Osteoblast (primary cell): ENCODE measurements around the gene PIP5K1C. TPM values are rescaled to one million over a fixed set of nuclear protein-coding genes. Genes with fewer than 3 reads are reported as not detected.

Experiments
- DNase-seq: peaks from one replicate; pipeline ENCODE4 v3.0.0; 2011; ENCODE audit warnings: low spot score, mixed read lengths; ENCODE audit not compliant: insufficient read length; ENCODE audit errors: missing footprints
- H2AFZ ChIP-seq: 2 replicates; pipeline ENCODE4 v1.6.0; 2011; ENCODE audit warnings: mild to moderate bottlenecking, low read length
- H3K27ac ChIP-seq: 2 replicates; pipeline ENCODE4 v1.5.1; 2011; ENCODE audit warnings: mild to moderate bottlenecking, low read depth, low read length, moderate library complexity
- H3K27me3 ChIP-seq: 2 replicates; pipeline ENCODE4 v1.6.0; 2012; ENCODE audit warnings: mild to moderate bottlenecking, control low read depth, inconsistent platforms, low read length, moderate library complexity; ENCODE audit not compliant: insufficient read depth
- H3K36me3 ChIP-seq: 2 replicates; pipeline ENCODE4 v1.5.1; 2011; ENCODE audit warnings: mild to moderate bottlenecking, low read length, control low read depth, moderate library complexity; ENCODE audit not compliant: insufficient read depth
- H3K4me1 ChIP-seq: 2 replicates; pipeline ENCODE4 v1.5.1; 2011; ENCODE audit warnings: mild to moderate bottlenecking, low read length, control low read depth, moderate library complexity; ENCODE audit not compliant: insufficient read depth
- H3K4me2 ChIP-seq: 2 replicates; pipeline ENCODE4 v1.6.0; 2011; ENCODE audit warnings: mild to moderate bottlenecking, low read length; ENCODE audit not compliant: insufficient read depth
- H3K4me3 ChIP-seq: fragments of 200-600 bp; sonication (generic); 3 replicates; pipeline ENCODE4 v1.5.1; 2012; ENCODE audit warnings: mild to moderate bottlenecking, low read length, inconsistent platforms; ENCODE audit not compliant: insufficient read depth
- H3K79me2 ChIP-seq: 2 replicates; pipeline ENCODE4 v1.6.0; 2012; ENCODE audit warnings: mild to moderate bottlenecking, low read length, control low read depth, inconsistent platforms; ENCODE audit not compliant: insufficient read depth
- H3K9me3 ChIP-seq: 2 replicates; pipeline ENCODE4 v1.5.1; 2011; ENCODE audit warnings: low read depth, low read length, control low read depth
- H4K20me1 ChIP-seq: 2 replicates; pipeline ENCODE4 v1.6.0; 2012; ENCODE audit warnings: mild to moderate bottlenecking, low read length, control low read depth; ENCODE audit not compliant: insufficient read depth
- CTCF ChIP-seq: IDR thresholded peaks from 2 replicates; pipeline ENCODE4 v1.5.1; 2011; ENCODE audit warnings: mild to moderate bottlenecking, low read depth, low read length, moderate library complexity; ENCODE audit errors: extremely low read depth
- total RNA-seq: library from RNA; depleted of rRNA; stranded (reverse); fragments of >200 nt; gene quantifications from 2 replicates; pipeline ENCODE4 v1.2.3, GENCODE V29; 2012

PIP5K1C gene
- total RNA-seq, 1 donor = 30.4 TPM

GRCh38 chr19:3671680-3672574 lies 28.3 kb downstream of the PIP5K1C start:
- peak; percentile 90 for DNase-seq
- peaks cover 12% of the 10 kb centered on the region for H4K20me1 ChIP-seq
- H3K4me2 ChIP-seq = no peak overlapping the region
- peaks cover 15% of the 10 kb centered on the region for H3K4me1 ChIP-seq
- H3K79me2 ChIP-seq = peaks cover 46% of the 10 kb centered on the region
- H3K9me3 ChIP-seq = no peaks in the 10 kb centered on the region
- H3K36me3 ChIP-seq = no peaks in the 10 kb centered on the region
- H3K27me3 ChIP-seq = no peaks in the 10 kb centered on the region
- H2AFZ ChIP-seq = no peak overlapping the region
- H3K27ac ChIP-seq = peak overlapping the region; percentile 74
- TF ChIP-seq CTCF = no peak
- H3K4me3 ChIP-seq = no peak overlapping the region

- Histone ChIP-seq H3K9me3 (no peaks in the 10 kb centered on the region), H3K4me2 (peak overlapping the region; percentile 54), H3K27ac (peak overlapping the region; percentile 74), H3K4me1 (peaks cover 15% of the 10 kb centered on the region), H3K79me2 (peaks cover 40% of the 10 kb centered on the region), H2AFZ (peak overlapping the region; percentile 36), H3K4me3 (peak overlapping the region; percentile 52), H3K36me3 (no peaks in the 10 kb centered on the region), H3K27me3 (no peaks in the 10 kb centered on the region), H4K20me1 (peaks cover 19% of the 10 kb centered on the region)
- DNase-seq = peak; percentile 99
- TF ChIP-seq CTCF = no peak
Observed at GRCh38 chr19:3670796-3671679, 29.2 kb downstream of the PIP5K1C start.

GRCh38 chr19:3669947-3670795 lies 30.1 kb downstream of the PIP5K1C start:
- no peaks in the 10 kb centered on the region for H3K27me3 ChIP-seq
- H4K20me1 ChIP-seq = peaks cover 24% of the 10 kb centered on the region
- H3K27ac ChIP-seq = peak overlapping the region; percentile 74
- peak overlapping the region; percentile 54 for H3K4me2 ChIP-seq
- H3K9me3 ChIP-seq = no peaks in the 10 kb centered on the region
- no peak overlapping the region for H2AFZ ChIP-seq
- DNase-seq = peak; percentile 100
- H3K36me3 ChIP-seq = no peaks in the 10 kb centered on the region
- peak overlapping the region; percentile 7 for H3K4me3 ChIP-seq
- peaks cover 34% of the 10 kb centered on the region for H3K79me2 ChIP-seq
- H3K4me1 ChIP-seq = peaks cover 15% of the 10 kb centered on the region
- no peak for TF ChIP-seq CTCF
